Fibroblast of villous mesenchyme (primary cell): ENCODE results near the gene HERPUD1. TPM values are rescaled to one million over a fixed set of nuclear protein-coding genes. Genes with fewer than 3 reads are reported as not detected.

Experiments
- DNase-seq: peaks from one replicate; pipeline ENCODE4 v3.0.0-alpha.2; 2010; ENCODE audit warnings: low read depth
- H3K4me3 ChIP-seq: 2 replicates; pipeline ENCODE4 v1.5.1; 2011; ENCODE audit warnings: low read depth, mild to moderate bottlenecking, low read length
- total RNA-seq: library from RNA; depleted of rRNA; stranded (reverse); fragments of >200 nt; gene quantifications from 2 replicates; pipeline ENCODE4 v1.2.3, GENCODE V29; 2012
- TF ChIP-seq, protein P1 (sequence below): IDR thresholded peaks from 2 replicates; pipeline ENCODE4 v1.5.1; 2012; ENCODE audit warnings: low read depth, mild to moderate bottlenecking, low read length; ENCODE audit not compliant: insufficient read depth

HERPUD1 gene
- total RNA-seq, 1 donor, result 98.4 TPM

DNA sequence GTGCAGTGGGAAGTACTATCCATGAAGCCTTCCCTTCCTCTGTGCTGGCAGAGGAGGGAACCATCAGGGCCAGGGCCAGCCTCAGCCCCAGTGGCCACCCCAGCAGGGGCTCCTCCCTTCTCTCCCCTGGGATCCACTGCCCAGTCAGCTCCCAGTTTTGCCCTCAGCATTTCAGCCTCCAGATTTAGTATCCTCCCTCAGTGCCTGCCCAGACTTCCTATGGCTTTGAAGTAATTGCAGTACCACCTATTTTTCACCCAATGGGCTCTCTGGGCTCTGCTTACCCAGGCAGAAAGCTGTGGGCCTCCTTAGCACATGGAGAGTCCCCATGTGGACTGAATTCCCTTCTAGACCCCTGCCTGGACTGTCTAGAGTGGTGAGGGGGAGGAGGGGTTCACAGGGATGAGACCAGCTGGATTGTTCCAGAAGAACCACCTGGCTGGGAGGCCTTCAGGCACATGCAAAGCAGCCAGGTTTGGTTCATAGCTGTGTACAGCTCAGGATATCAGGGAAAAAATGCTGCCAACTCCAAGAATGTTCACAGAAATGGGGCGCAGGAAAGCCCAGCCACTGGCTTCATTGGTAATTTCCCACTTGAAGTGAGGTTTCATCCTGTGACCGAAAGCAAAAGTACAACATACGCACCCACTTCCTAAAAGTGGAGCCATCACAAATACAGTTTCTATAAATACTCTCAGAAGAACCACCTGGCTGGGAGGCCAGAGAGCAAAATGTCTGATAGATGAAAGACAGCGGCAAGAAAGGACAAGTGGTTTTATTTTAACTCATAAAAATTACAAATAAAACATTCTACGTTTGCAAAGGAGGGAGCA is 15.2 kb upstream of the HERPUD1 start:
- no peak for DNase-seq
- no peak overlapping the region for H3K4me3 ChIP-seq
- TF ChIP-seq, protein P1, sequence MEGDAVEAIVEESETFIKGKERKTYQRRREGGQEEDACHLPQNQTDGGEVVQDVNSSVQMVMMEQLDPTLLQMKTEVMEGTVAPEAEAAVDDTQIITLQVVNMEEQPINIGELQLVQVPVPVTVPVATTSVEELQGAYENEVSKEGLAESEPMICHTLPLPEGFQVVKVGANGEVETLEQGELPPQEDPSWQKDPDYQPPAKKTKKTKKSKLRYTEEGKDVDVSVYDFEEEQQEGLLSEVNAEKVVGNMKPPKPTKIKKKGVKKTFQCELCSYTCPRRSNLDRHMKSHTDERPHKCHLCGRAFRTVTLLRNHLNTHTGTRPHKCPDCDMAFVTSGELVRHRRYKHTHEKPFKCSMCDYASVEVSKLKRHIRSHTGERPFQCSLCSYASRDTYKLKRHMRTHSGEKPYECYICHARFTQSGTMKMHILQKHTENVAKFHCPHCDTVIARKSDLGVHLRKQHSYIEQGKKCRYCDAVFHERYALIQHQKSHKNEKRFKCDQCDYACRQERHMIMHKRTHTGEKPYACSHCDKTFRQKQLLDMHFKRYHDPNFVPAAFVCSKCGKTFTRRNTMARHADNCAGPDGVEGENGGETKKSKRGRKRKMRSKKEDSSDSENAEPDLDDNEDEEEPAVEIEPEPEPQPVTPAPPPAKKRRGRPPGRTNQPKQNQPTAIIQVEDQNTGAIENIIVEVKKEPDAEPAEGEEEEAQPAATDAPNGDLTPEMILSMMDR, result no peak

DNA sequence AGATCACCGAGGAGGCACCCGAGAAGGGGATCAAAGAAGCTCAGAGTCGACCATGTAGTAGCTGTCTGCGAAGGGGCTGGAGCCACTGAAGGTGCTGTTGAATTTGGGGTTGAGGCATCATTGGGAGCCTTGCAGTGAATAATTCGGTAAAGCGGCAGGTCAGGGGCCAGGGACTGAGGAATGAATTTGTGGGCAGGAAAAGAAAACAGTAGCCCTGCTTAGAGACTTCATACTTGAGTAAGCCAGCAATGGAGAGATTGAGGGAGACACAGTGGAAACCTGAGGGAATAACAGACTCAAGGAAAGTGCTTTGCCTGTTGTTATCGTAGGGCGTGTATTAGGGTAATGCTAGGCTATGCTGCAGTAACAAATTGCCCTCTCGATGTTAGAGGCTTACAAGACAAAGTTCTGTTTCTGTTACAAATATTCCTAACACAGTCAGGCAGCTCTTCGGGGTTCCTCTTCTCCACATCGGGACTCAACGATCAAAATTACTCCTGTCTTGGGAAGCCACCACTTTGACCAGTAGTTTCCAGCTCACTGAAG is 13.4 kb upstream of the HERPUD1 start:
- no peak for DNase-seq
- no peak overlapping the region for H3K4me3 ChIP-seq
- TF ChIP-seq, protein P1, result no peak

GRCh38 chr16:56919099-56919800 is 12.7 kb upstream of the HERPUD1 start:
- no peak for DNase-seq
- TF ChIP-seq, protein P1, result no peak
- no peak overlapping the region for H3K4me3 ChIP-seq

GRCh38 chr16:56921571-56921970 is 10.4 kb upstream of the HERPUD1 start:
- no peak overlapping the region for H3K4me3 ChIP-seq
- no peak for DNase-seq
- TF ChIP-seq, protein P1, result no peak

DNA sequence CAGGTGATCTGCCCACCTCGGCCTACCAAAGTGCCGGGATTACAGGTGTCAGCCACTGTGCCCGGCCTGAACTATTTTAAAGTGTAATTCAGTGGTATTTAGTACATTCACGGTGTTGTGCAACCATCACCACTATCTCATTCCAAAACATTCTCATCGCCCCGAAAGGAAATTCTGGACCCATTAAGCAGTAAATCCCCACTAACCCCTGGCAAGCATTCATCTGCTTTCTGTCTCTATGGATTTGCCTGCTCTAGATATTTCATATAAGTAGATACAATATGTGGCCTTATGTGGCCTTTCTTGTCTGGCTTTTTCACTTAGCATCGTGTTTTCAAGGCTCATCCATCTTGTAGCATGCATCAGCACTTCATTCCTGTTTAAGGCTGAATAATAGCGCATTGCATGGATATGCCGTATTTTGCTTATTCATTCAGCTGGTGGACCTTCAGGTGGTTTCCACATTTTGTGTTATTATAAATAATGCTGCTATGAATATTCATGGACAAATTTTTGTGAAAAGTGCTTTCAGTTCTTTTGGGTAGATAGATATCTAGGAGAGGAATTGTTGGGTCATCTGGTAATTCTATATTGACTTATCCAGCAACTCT is 8.4 kb upstream of the HERPUD1 start:
- no peak overlapping the region for H3K4me3 ChIP-seq
- peak; percentile 92 for DNase-seq
- TF ChIP-seq, protein P1, result no peak

DNA sequence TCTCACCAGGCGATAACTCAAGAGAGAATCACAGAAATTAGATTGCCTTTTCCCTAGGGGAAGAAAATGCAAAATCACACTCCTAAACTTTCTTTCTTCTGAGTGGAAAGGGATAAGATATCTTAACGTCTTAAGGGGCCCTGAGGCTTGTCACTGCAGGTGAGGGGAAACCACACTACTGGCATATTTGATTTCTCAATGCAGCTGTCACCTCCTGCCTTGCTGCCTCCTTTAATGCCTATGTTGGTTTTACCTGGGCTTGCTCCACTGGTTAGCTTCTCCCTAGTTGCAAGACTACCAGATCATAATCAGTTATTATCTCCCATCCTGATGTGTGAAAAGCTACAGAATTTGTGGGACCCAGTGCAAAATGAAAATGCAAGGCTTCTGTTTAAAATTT is 4.5 kb upstream of the HERPUD1 start:
- TF ChIP-seq, protein P1, result no peak
- H3K4me3 ChIP-seq, result no peak overlapping the region
- DNase-seq, result no peak
